Measurements from ENCODE around the gene FBXO41. TPM values are rescaled to one million over a fixed set of nuclear protein-coding genes. Genes with fewer than 3 reads are reported as not detected.

Gene FBXO41
- total and polyA plus RNA-seq, 2 donors (not counting 3 experiments of a cell fraction or from before 2014, with no cell fraction given), result 0.88 to 1.5 TPM

DNA sequence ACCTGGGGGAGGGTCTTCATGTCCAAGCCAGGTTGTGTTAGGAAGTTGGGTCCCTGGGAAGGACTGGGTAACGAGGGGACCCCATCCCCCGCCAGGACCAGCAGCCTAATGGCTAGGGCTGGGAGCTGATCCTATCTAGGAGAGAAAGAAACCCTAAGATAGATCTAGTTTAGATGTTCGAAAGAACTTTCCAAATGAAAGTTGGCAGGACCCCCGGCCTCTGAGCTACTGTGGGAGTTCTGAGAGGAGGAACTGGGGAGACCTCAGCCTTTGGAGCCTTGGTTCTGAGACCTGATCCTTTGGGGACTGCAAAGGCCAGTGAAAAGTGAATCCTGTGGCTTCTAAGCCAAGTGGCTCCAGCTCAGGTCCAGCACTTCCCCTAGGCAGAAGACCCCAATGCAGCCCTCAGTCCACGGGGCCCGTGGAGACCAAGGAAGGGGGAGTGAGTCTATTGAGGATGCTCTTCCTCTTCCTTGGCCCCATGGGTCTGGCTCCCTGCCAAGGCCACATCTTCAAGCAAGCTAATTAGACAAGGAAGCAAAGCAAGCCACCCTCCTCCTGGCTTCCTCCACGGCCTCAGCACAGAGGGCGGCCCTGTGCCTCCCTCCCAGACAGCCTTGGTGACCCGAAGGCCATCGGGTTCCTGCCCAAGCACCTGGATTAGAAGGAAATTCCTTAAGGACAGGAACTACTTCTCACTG is 26.7 kb downstream of the FBXO41 start:
- dilution Hi-C loops (cut with MboI; ENCODE audit: extremely low pct_ligation_motif_present, low sequenced_read_pairs), result no loop called here
- H3K36me3 ChIP-seq (ENCODE audit: control insufficient read depth in 2 of 2, extremely low read depth in 1 of 2, insufficient read depth in 2 of 2, low read length in 2 of 2), result peaks cover 2 to 17% of the 10 kb centered on the region in 2 experiments
- intact Hi-C loops (cut with micrococcal nuclease), result no loop called here
- H3K27me3 ChIP-seq (ENCODE audit: control insufficient read depth in 2 of 2, insufficient read depth in 2 of 2, low read length in 2 of 2), result no peaks in the 10 kb centered on the region
- DNase-seq (ENCODE audit: low read depth, low spot score) (no peak), FAIRE-seq (no peak)
- TF ChIP-seq, protein P1, sequence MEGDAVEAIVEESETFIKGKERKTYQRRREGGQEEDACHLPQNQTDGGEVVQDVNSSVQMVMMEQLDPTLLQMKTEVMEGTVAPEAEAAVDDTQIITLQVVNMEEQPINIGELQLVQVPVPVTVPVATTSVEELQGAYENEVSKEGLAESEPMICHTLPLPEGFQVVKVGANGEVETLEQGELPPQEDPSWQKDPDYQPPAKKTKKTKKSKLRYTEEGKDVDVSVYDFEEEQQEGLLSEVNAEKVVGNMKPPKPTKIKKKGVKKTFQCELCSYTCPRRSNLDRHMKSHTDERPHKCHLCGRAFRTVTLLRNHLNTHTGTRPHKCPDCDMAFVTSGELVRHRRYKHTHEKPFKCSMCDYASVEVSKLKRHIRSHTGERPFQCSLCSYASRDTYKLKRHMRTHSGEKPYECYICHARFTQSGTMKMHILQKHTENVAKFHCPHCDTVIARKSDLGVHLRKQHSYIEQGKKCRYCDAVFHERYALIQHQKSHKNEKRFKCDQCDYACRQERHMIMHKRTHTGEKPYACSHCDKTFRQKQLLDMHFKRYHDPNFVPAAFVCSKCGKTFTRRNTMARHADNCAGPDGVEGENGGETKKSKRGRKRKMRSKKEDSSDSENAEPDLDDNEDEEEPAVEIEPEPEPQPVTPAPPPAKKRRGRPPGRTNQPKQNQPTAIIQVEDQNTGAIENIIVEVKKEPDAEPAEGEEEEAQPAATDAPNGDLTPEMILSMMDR (IDR thresholded peaks at IDR 0.05; ENCODE audit: extremely low read depth in 1 of 2, insufficient read depth in 1 of 2, low read depth in 1 of 2, low read length in 2 of 2), result no peak
- no peak for TF ChIP-seq JUN (IDR thresholded peaks at IDR 0.05; ENCODE audit: borderline replicate concordance, insufficient read depth, insufficient read length, low read depth)
- TF ChIP-seq MYC (IDR thresholded peaks at IDR 0.05; ENCODE audit: low read depth, low read length), result no peak
- no peak for TF ChIP-seq GATA2 (IDR thresholded peaks at IDR 0.05; ENCODE audit: insufficient read depth, insufficient read length, low read depth, low read length)
- no peak for TF ChIP-seq FOS (IDR thresholded peaks at IDR 0.05; ENCODE audit: borderline replicate concordance, insufficient read depth, low read length)
- no peak for TF ChIP-seq POLR2A (IDR thresholded peaks at IDR 0.05; ENCODE audit: low read depth, low read length)
- H3K9me3 ChIP-seq (replicated peaks; ENCODE audit: control insufficient read depth, insufficient read depth, low read length), result no peaks in the 10 kb centered on the region
- no peak overlapping the region for H3K4me2 ChIP-seq (ENCODE audit: insufficient read depth, low read length)
- BruUV-seq (replicated peaks), result no TSS peak
- no peaks in the 10 kb centered on the region for H4K20me1 ChIP-seq (replicated peaks; ENCODE audit: control insufficient read depth, extremely low read depth, insufficient read depth, low read length)
- H3K9ac ChIP-seq (replicated peaks; ENCODE audit: extremely low read depth, insufficient read depth, low read length), result no peak overlapping the region
- no peaks in the 10 kb centered on the region for H3K9me1 ChIP-seq (replicated peaks; ENCODE audit: control insufficient read depth, extremely low read depth, insufficient read depth, low read length)
- H3K4me3 ChIP-seq (replicated peaks in 1 of 3; ENCODE audit: insufficient read depth in 1 of 3, low read depth in 1 of 3, low read length in 3 of 3), result no peak overlapping the region
- ChIA-PET CTCF (interaction anchor here (0.9 to 1.7 kb wide), 3 partner anchors 10 to 31 kb away, joined by 3 to 6 read pairs (median 4); no protein-coding TSS in a partner anchor), POLR2A (no interaction called here)
- no peaks in the 10 kb centered on the region for H3K4me1 ChIP-seq (ENCODE audit: control insufficient read depth, extremely low read depth, insufficient read depth, low read length)
- no peaks in the 10 kb centered on the region for H3K79me2 ChIP-seq (ENCODE audit: control insufficient read depth, insufficient read depth, low read length)
- H2AFZ ChIP-seq (ENCODE audit: low read depth, low read length), result no peak overlapping the region
- no peak overlapping the region for H3K27ac ChIP-seq (ENCODE audit: insufficient read depth, low read depth, low read length)
